ENCODE measurements around the gene GOLPH3.

- TF ChIP-seq CTCF (conservative IDR thresholded peaks at IDR 0.05; ENCODE audit: low read length) (no peak), EZH2phosphoT487 (IDR thresholded peaks at IDR 0.05; ENCODE audit: borderline replicate concordance) (no peak)
These were observed 86.7 kb downstream of the GOLPH3 start for GRCh38 chr5:32087086-32088082.

Data from Loucy (cell line).